Measurements from ENCODE around the gene PTGR2.
"Not testable (repeated sequence)": the region's sequence is repeated elsewhere in the genome, so short reads cannot be mapped to it uniquely, and the experiment has no call there.

Gene PTGR2

GRCh38 chr14:73887318-73887616 lies 35.6 kb downstream of the PTGR2 start:
- DNase-seq (ENCODE audit: low spot score), result peak; percentile 51

- peak; percentile 22 for DNase-seq (ENCODE audit: low spot score)
These were observed 36.2 kb downstream of the PTGR2 start for GRCh38 chr14:73887694-73888459.

- DNase-seq (ENCODE audit: low spot score), result peak; percentile 42
These were observed 36.8 kb downstream of the PTGR2 start for GRCh38 chr14:73888460-73888725.

GRCh38 chr14:73888971-73889370 lies 37.3 kb downstream of the PTGR2 start:
- no peak for DNase-seq (ENCODE audit: low spot score)

GRCh38 chr14:73889376-73889775 lies 37.7 kb downstream of the PTGR2 start:
- DNase-seq (ENCODE audit: low spot score), result no peak

- DNase-seq (ENCODE audit: low spot score), result not testable (repeated sequence)
These were observed 42.6 kb downstream of the PTGR2 start for GRCh38 chr14:73894180-73894687.

- no peak for DNase-seq (ENCODE audit: low spot score)
These were observed 44.3 kb downstream of the PTGR2 start for GRCh38 chr14:73895939-73896338.

- DNase-seq (ENCODE audit: low spot score), result no peak
These were observed 44.9 kb downstream of the PTGR2 start for GRCh38 chr14:73896521-73896920.

- DNase-seq (ENCODE audit: low spot score), result no peak
These were observed 51.4 kb downstream of the PTGR2 start for GRCh38 chr14:73903028-73903427.

GRCh38 chr14:73909681-73910080 lies 58.0 kb downstream of the PTGR2 start:
- no peak for DNase-seq (ENCODE audit: low spot score)

GRCh38 chr14:73913256-73913655 lies 61.6 kb downstream of the PTGR2 start:
- no peak for DNase-seq (ENCODE audit: low spot score)

- no peak for DNase-seq (ENCODE audit: low spot score)
These were observed 64.7 kb downstream of the PTGR2 start for GRCh38 chr14:73916324-73916723.

- not testable (repeated sequence) for DNase-seq (ENCODE audit: low spot score)
These were observed 67.8 kb downstream of the PTGR2 start for GRCh38 chr14:73919457-73919856.

GRCh38 chr14:73924337-73924736 lies 72.7 kb downstream of the PTGR2 start:
- peak; percentile 11 for DNase-seq (ENCODE audit: low spot score)

Measured in RKO (cell line).